Peyer's patch (tissue), 4 donors: ENCODE results near the gene ATG9A. TPM values are rescaled to one million over a fixed set of nuclear protein-coding genes. Genes with fewer than 3 reads are reported as not detected.
"Not testable (repeated sequence)": the region's sequence is repeated elsewhere in the genome, so short reads cannot be mapped to it uniquely, and the experiment has no call there.

Source experiments
- DNase-seq, 3 donors: peaks; one replicate each; pipeline ENCODE4 v3.0.0-alpha.2; 2017 to 2019
- H3K27ac ChIP-seq, 4 donors: fragments of 200-600 bp; sonication (generic); one replicate each; pipeline ENCODE4 v1.5.1; 2016 to 2019
- H3K27me3 ChIP-seq, 2 donors: fragments of 200-600 bp; sonication (generic); one replicate each; pipeline ENCODE4 v1.5.1; 2019
- H3K36me3 ChIP-seq, 3 donors: fragments of 200-600 bp; sonication (generic); one replicate each; pipeline ENCODE4 v1.5.1; 2016 to 2019
- H3K4me1 ChIP-seq, 4 donors: fragments of 200-600 bp; sonication (generic); one replicate each; pipeline ENCODE4 v1.5.1; 2016 to 2019
- H3K4me3 ChIP-seq, 4 donors: fragments of 200-600 bp; sonication (generic); 1 replicate in 3 of 4; 2 replicates in 1 of 4; pipeline ENCODE4 v1.5.1; 2016 to 2019; ENCODE audit warnings: mild to moderate bottlenecking in 1 of 4
- H3K9me3 ChIP-seq, 4 donors: fragments of 200-600 bp; sonication (generic); one replicate each; pipeline ENCODE4 v1.5.1; 2016 to 2019; ENCODE audit warnings: mild to moderate bottlenecking in 1 of 4
- POLR2A ChIP-seq, 2 donors: fragments of 450-650 bp; IDR thresholded peaks; one replicate each; pipeline ENCODE4 v1.5.1; 2017; ENCODE audit warnings: antibody characterized with exemption in 2 of 2, mild to moderate bottlenecking in 2 of 2, moderate library complexity in 2 of 2
- total RNA-seq, 4 donors: library from RNA; depleted of rRNA; stranded (reverse); fragments of >200 nt; gene quantifications; one replicate each; pipeline ENCODE4 v1.1.0, GENCODE V29; 2016
- TF ChIP-seq, protein P1 (sequence below), 6 experiments: fragments of 450-650 bp in 4 of 6; fragments of 200-600 bp in 2 of 6; sonication (generic) in 1 of 6; IDR thresholded peaks; one replicate each; pipeline ENCODE4 v1.5.1; 2017 to 2019; ENCODE audit warnings: antibody characterized with exemption in 6 of 6, mild to moderate bottlenecking in 3 of 6, moderate library complexity in 1 of 6

Gene ATG9A
- total RNA-seq, 4 donors from 2014 or later: 23.1 to 107 (median 96.0) TPM

DNA sequence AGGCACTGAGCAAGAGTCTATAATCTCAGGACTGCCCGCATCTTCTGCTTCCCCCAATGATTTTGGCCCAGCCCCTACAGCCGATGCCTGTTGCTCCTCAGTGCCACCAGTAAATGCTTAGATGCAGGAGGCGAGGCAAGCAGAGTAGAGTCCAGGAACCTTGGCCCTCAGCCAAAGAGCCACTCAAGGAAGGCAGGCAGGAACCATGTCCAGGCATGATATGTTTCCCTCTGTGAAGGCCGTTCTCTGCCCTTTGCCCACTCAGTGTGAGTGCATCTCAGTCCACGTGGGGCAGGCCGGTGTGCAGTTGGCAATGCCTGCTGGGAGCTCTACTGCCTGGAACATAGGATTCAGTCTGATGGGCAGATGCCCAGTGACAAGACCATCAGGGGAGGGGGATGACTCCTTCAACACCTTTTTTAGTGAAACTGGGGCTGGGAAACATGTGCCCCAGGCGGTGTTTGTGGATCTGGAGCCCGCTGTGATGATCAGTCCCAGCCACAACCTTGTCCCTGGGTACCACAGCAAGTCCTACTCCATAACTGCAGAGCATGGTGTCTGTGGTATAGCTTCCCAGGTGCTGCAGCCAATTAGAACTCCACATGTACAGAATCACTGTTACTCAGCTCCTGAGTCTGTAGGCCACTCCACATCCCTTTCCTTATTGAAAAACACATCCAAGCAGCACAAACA, 40.1 kb upstream of the ATG9A start:
- no peaks in the 10 kb centered on the region for H3K9me3 ChIP-seq
- peak in 2 of 3 donors; percentile 85 to 91 for DNase-seq
- peaks cover 0 to 15% (median 0%) of the 10 kb centered on the region in 4 donors for H3K4me1 ChIP-seq
- H3K27me3 ChIP-seq: no peaks in the 10 kb centered on the region
- no peak overlapping the region for H3K4me3 ChIP-seq
- no peaks in the 10 kb centered on the region for H3K36me3 ChIP-seq
- no peak for TF ChIP-seq POLR2A (IDR thresholded peaks at IDR 0.05)
- TF ChIP-seq, protein P1, sequence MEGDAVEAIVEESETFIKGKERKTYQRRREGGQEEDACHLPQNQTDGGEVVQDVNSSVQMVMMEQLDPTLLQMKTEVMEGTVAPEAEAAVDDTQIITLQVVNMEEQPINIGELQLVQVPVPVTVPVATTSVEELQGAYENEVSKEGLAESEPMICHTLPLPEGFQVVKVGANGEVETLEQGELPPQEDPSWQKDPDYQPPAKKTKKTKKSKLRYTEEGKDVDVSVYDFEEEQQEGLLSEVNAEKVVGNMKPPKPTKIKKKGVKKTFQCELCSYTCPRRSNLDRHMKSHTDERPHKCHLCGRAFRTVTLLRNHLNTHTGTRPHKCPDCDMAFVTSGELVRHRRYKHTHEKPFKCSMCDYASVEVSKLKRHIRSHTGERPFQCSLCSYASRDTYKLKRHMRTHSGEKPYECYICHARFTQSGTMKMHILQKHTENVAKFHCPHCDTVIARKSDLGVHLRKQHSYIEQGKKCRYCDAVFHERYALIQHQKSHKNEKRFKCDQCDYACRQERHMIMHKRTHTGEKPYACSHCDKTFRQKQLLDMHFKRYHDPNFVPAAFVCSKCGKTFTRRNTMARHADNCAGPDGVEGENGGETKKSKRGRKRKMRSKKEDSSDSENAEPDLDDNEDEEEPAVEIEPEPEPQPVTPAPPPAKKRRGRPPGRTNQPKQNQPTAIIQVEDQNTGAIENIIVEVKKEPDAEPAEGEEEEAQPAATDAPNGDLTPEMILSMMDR (IDR thresholded peaks at IDR 0.05): no peak
- peak overlapping the region in 2 of 4 donors; percentile 42 to 65 for H3K27ac ChIP-seq

DNA sequence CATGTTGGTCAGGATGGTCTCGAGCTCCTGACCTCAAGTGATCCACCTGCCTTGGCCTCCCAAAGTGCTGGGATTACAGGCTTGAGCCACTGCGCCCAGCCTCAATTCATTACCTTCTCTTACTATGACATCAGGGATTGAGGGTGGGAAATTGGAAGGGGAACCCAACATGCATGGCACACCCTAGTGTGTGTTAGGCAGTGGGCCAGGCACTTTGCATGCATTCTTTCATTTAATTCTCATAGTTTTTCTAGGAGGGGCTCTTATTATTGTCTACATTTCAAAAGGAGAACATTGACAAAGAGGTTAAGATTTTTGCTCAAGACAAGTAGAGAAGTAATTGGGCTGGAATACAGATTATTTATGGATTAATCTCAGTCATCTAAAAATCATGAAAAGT, 38.9 kb upstream of the ATG9A start:
- Histone ChIP-seq H3K4me1 (peaks cover 0 to 15% (median 0%) of the 10 kb centered on the region in 4 donors), H3K9me3 (no peaks in the 10 kb centered on the region), H3K27ac (no peak overlapping the region), H3K27me3 (no peaks in the 10 kb centered on the region), H3K36me3 (no peaks in the 10 kb centered on the region), H3K4me3 (no peak overlapping the region)
- no peak for DNase-seq
- TF ChIP-seq POLR2A (IDR thresholded peaks at IDR 0.05): no peak
- TF ChIP-seq, protein P1 (IDR thresholded peaks at IDR 0.05): no peak

DNA sequence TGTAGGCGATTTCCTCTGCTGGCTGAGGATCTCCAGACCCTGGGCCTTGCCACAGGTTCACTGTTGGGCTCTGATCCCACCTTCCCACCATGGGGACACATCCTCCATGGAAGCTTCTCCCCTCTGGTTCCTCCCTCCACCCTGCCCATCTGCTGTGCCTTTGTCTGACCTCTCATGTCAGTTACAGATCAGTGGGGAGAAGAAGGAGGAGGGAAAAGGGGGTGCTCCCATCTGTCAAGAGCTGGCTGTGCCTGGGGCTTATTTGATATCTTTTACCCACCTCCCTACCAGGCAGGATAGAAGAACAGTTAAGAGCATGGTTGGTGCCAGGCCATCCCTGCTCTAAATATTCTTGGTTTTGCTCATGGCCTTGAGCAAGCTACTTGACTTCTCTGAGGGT, 37.5 kb upstream of the ATG9A start:
- no peaks in the 10 kb centered on the region for H3K27me3 ChIP-seq
- no peaks in the 10 kb centered on the region for H3K9me3 ChIP-seq
- H3K36me3 ChIP-seq: no peaks in the 10 kb centered on the region
- peaks cover 0 to 15% (median 0%) of the 10 kb centered on the region in 4 donors for H3K4me1 ChIP-seq
- no peak overlapping the region for H3K4me3 ChIP-seq
- no peak overlapping the region for H3K27ac ChIP-seq
- no peak for DNase-seq
- no peak for TF ChIP-seq POLR2A (IDR thresholded peaks at IDR 0.05)
- TF ChIP-seq, protein P1 (IDR thresholded peaks at IDR 0.05): no peak

DNA sequence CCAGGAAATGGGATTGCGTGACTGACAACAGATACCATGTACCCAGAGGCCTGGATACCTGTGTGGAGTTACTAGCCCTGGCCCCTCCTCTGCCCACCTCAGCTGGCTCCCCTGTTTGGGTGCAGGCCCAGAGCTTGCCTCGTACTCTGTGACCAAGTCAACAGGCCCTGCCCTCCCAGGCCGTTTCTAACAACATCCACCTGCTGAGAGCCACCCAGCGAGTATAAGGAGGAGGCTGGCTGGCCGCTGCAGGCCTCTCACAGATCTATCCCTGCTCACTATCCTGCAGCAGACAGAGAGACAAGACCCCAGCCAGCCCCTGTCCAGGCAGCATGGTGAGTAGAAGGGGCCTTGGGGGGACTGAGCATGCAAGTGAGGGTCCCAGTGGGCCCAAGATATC, 36.8 kb upstream of the ATG9A start:
- no peak overlapping the region for H3K4me3 ChIP-seq
- no peak for DNase-seq
- TF ChIP-seq, protein P1 (IDR thresholded peaks at IDR 0.05): no peak
- no peak for TF ChIP-seq POLR2A (IDR thresholded peaks at IDR 0.05)
- no peaks in the 10 kb centered on the region for H3K36me3 ChIP-seq
- H3K4me1 ChIP-seq: peaks cover 0 to 15% (median 0%) of the 10 kb centered on the region in 4 donors
- no peaks in the 10 kb centered on the region for H3K9me3 ChIP-seq
- H3K27me3 ChIP-seq: no peaks in the 10 kb centered on the region
- H3K27ac ChIP-seq: no peak overlapping the region

DNA sequence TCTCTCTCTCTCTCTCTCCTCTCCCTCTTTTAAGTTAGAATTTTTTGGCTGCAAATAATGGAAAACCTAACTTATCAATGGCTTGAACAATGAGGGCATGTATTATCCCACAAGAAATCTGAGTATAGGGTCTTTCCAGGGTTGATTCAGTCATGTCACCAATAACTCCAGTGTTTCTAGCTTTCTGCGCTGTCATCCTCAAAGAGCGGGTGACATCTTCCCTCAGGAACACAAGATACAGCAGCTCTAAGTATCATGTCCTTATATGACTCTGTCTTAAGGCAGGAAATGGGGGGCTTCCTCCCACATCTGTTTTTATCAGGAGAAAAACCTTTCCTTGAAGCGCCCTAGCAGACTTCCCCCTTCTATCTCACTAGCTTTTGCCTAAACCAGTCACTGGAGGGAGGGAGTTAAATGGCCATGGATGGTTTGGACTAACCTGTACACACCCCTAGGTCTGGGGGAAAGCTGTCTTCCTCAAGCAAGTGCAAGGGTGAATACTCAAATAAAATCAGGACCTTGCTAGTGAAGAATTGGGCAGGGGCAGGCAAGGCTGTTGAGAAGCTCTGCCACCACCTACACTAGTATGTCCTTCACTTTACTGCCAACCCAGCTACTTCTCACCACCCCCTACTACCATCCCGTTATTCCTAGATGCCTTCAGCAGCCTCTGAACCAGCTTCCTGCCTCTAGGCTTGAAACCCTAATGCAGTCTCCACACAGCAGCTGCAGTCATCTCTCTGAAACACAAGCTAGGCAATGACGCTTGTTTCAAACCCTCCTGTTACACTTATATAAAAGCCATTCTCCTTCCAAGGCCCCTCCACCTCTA, 31.8 kb upstream of the ATG9A start:
- Histone ChIP-seq H3K4me1 (no peaks in the 10 kb centered on the region), H3K36me3 (no peaks in the 10 kb centered on the region), H3K27ac (no peak overlapping the region), H3K4me3 (no peak overlapping the region), H3K9me3 (no peaks in the 10 kb centered on the region), H3K27me3 (no peaks in the 10 kb centered on the region)
- no peak for DNase-seq
- TF ChIP-seq POLR2A (IDR thresholded peaks at IDR 0.05): no peak
- TF ChIP-seq, protein P1 (IDR thresholded peaks at IDR 0.05): no peak

DNA sequence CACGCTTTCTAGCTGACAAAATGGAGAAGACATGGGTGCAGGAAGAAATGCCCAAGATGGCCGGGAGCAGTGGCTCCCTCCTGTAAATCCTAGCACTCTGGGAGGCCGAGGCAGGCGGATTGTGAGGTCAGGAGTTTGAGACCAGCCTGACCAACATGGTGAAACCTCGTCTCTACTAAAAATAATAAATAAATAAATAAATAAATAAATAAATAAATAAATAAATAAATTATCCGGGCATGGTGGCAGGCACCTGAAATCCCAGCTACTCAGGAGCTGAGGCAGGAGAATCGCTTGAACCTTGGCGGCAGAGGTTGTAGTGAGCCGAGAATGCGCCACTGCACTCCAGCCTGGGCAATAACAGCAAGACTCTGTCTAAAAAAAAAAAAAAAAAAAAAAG, 29.5 kb upstream of the ATG9A start:
- H3K4me1 ChIP-seq, DNase-seq, H3K36me3 ChIP-seq, H3K4me3 ChIP-seq, H3K27me3 ChIP-seq, H3K27ac ChIP-seq, H3K9me3 ChIP-seq: not testable (repeated sequence)
